SW 1271 (cell line): ENCODE measurements around the gene ABHD17C.
A peak's percentile ranks its signal among the peaks of the same experiment; 100 is the strongest.

Experiments used
- DNase-seq, 2 experiments: peaks; one replicate each; lab custom pipeline; 2025; lab: John Stamatoyannopoulos, UW

ABHD17C gene

GRCh38 chr15:80689716-80690115 is 5.4 kb upstream of the ABHD17C start:
- DNase-seq, result no peak

GRCh38 chr15:80691575-80691974 is 3.5 kb upstream of the ABHD17C start:
- no peak for DNase-seq

GRCh38 chr15:80693682-80694610 is 1.2 kb upstream of the ABHD17C start:
- no peak for DNase-seq

GRCh38 chr15:80694611-80695098 is 455 bp upstream of the ABHD17C start:
- DNase-seq, result peak in 1 of 2 experiments; percentile 39

- peak; percentile 20 to 65 for DNase-seq
Measured at GRCh38 chr15:80695911-80696661, 976 bp downstream of the ABHD17C start.

- no peak for DNase-seq
Measured at GRCh38 chr15:80697075-80697685, 2.1 kb downstream of the ABHD17C start.

- DNase-seq, result no peak
Measured at GRCh38 chr15:80698676-80699075, 3.6 kb downstream of the ABHD17C start.

- DNase-seq, result no peak
Measured at GRCh38 chr15:80699981-80700380, 4.9 kb downstream of the ABHD17C start.

- no peak for DNase-seq
Measured at GRCh38 chr15:80701676-80702311, 6.7 kb downstream of the ABHD17C start.

GRCh38 chr15:80703081-80703480 is 8.0 kb downstream of the ABHD17C start:
- no peak for DNase-seq

- DNase-seq, result no peak
Measured at GRCh38 chr15:80703965-80704364, 8.9 kb downstream of the ABHD17C start.

- DNase-seq, result no peak
Measured at GRCh38 chr15:80706161-80706560, 11.1 kb downstream of the ABHD17C start.

- DNase-seq, result no peak
Measured at GRCh38 chr15:80709542-80709941, 14.4 kb downstream of the ABHD17C start.

GRCh38 chr15:80710635-80711554 is 15.8 kb downstream of the ABHD17C start:
- no peak for DNase-seq

GRCh38 chr15:80711886-80712285 is 16.8 kb downstream of the ABHD17C start:
- no peak for DNase-seq

- DNase-seq, result no peak
Measured at GRCh38 chr15:80712956-80713355, 17.8 kb downstream of the ABHD17C start.

- DNase-seq, result no peak
Measured at GRCh38 chr15:80721476-80721875, 26.4 kb downstream of the ABHD17C start.

- no peak for DNase-seq
Measured at GRCh38 chr15:80722811-80723210, 27.7 kb downstream of the ABHD17C start.

GRCh38 chr15:80727196-80727595 is 32.1 kb downstream of the ABHD17C start:
- DNase-seq, result no peak

GRCh38 chr15:80727596-80727995 is 32.5 kb downstream of the ABHD17C start:
- no peak for DNase-seq

- no peak for DNase-seq
Measured at GRCh38 chr15:80730387-80730786, 35.3 kb downstream of the ABHD17C start.
